ENCODE measurements around the gene FBXW11. TPM values are rescaled to one million over a fixed set of nuclear protein-coding genes. Genes with fewer than 3 reads are reported as not detected.

Gene FBXW11
- total and polyA plus RNA-seq, 10 of the 15 experiments (the other 5 are each of a cell fraction or from before 2014, with no cell fraction given), result 4.3 to 61.5 (median 40.0) TPM

- TF ChIP-seq ZNF687 (IDR thresholded peaks at IDR 0.05), result no peak
Measured at GRCh38 chr5:172044631-172045314, 38.3 kb upstream of the FBXW11 start (continued).

GRCh38 chr5:172043865-172044264 lies 37.4 kb upstream of the FBXW11 start:
- SMC1A ChIA-PET (ENCODE audit: uncharacterized antibody, unreplicated experiment), result interaction anchor here (1.8 to 4.9 kb wide), 2 partner anchors 122 to 132 kb away, joined by 4 to 23 read pairs; no protein-coding TSS in a partner anchor
- ATAC-seq (no peak), FAIRE-seq (no peak), DNase-seq (ENCODE audit: low read depth, low spot score) (no peak)
- in situ Hi-C loops (cut with MboI), result loop anchor here (5.0 kb wide), 1 partner anchor 132 kb away; no protein-coding TSS in a partner anchor
- Histone ChIP-seq H3K9me3 (replicated peaks; ENCODE audit: control insufficient read depth, insufficient read depth, low read length) (no peaks in the 10 kb centered on the region), H3K79me2 (ENCODE audit: control insufficient read depth, insufficient read depth, low read length) (no peaks in the 10 kb centered on the region), H3K27ac (ENCODE audit: control insufficient read depth, insufficient read depth) (no peak overlapping the region), H3K36me3 (ENCODE audit: control insufficient read depth in 2 of 2, insufficient read depth in 2 of 2, low read length in 1 of 2) (peaks cover 8 to 21% of the 10 kb centered on the region in 2 experiments), H4K20me1 (ENCODE audit: control insufficient read depth, insufficient read depth) (no peaks in the 10 kb centered on the region; the same call in 1 of the 2 replicates), H3K4me3 (no peak overlapping the region), H3K4me1 (ENCODE audit: control insufficient read depth, insufficient read depth, low read length) (no peaks in the 10 kb centered on the region), H3K9ac (ENCODE audit: control insufficient read depth, insufficient read depth, low read length) (no peak overlapping the region), H2AFZ (ENCODE audit: control insufficient read depth, low read depth, low read length) (no peak overlapping the region), H3K27me3 (replicated peaks in 1 of 2; ENCODE audit: control insufficient read depth in 2 of 2, insufficient read depth in 2 of 2, low read length in 1 of 2) (no peaks in the 10 kb centered on the region), H3K4me2 (ENCODE audit: control insufficient read depth, insufficient read depth) (no peak overlapping the region)
- CTCF ChIA-PET, result no interaction called here
- POLR2A ChIA-PET, result no interaction called here
- RAD21 ChIA-PET (ENCODE audit: unreplicated experiment), result interaction anchor here (3.4 kb wide), 1 partner anchor 132 kb away, joined by 16 read pairs; no protein-coding TSS in a partner anchor
- WGBS (ENCODE audit: insufficient coverage, insufficient replicate concordance, low lambda C conversion rate, missing lambda C conversion rate), result 96% methylated on average over 13 of the region's 13 CpGs
- TSS peak; percentile 33 for BruUV-seq (replicated peaks)
- TF ChIP-seq POLR2AphosphoS5 (IDR thresholded peaks at IDR 0.05; ENCODE audit: low read length) (0 out of 2 replicates have a peak, but pooled peaks have one; percentile 8), POLR2A (IDR thresholded peaks at IDR 0.05; ENCODE audit: low read depth, low read length) (0 out of 2 replicates have a peak, but pooled peaks have one; percentile 36), USF1 (IDR thresholded peaks at IDR 0.05; ENCODE audit: borderline replicate concordance, extremely low read length, insufficient read depth, low read depth, low read length) (no peak)
- intact Hi-C loops (cut with micrococcal nuclease; ENCODE audit: unreplicated experiment), result no loop called here
